ENCODE data around the gene TLDC2. TPM values are rescaled to one million over a fixed set of nuclear protein-coding genes. Genes with fewer than 3 reads are reported as not detected.
A peak's percentile ranks its signal among the peaks of the same experiment; 100 is the strongest.
"Not testable (repeated sequence)": the region's sequence is repeated elsewhere in the genome, so short reads cannot be mapped to it uniquely, and the experiment has no call there.

Gene TLDC2
- total RNA-seq, 1 donor from 2014 or later, result not detected

DNA sequence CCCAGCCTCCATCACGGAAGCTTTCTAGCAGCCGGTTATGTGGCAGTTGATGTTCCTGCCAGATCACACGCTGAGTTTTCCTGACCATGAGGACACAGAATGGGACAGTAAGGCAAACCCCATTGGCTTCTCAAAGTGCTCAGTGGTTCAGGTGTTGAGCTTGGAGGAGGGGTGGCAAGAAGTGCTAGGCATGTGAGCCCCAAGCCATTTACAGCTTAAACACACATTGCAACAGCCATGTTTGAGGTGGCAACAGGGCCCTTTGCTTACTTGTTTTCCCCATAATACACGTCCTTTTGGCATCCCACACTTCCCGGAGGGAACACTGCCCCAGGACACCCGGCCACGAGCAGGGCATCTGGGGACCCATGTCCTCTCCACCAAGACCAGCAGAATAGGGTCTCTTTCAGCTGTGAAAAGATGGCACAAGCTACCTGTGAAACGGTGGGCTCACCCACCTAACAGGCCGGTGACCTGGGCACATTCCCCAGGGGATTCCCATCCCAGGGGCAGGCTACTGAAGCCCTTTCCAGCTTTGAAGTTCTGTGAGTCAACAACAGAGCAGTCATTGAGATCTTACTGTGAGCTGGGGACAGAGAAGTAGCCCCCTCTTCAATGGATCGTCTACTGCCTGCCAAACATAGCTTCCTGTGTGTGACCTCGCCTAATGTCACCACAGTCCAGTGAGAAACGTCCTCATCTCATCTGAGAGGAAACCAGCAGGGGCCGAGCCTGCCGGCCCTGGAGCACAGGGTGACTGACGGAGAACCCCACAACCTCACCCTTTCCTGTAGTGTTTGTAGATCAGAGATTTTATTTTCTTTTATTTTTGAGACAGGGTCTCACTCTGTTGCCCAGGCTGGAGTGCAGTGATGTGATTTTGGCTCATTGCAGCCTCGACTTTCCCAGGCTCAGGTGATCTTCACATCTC, 4.0 kb upstream of the TLDC2 start:
- peaks cover 6% of the 10 kb centered on the region for H3K4me1 Mint-ChIP-seq
- H3K4me3 Mint-ChIP-seq, result no peak overlapping the region
- H3K9me3 Mint-ChIP-seq, result no peaks in the 10 kb centered on the region
- TF ChIP-seq, protein P1, sequence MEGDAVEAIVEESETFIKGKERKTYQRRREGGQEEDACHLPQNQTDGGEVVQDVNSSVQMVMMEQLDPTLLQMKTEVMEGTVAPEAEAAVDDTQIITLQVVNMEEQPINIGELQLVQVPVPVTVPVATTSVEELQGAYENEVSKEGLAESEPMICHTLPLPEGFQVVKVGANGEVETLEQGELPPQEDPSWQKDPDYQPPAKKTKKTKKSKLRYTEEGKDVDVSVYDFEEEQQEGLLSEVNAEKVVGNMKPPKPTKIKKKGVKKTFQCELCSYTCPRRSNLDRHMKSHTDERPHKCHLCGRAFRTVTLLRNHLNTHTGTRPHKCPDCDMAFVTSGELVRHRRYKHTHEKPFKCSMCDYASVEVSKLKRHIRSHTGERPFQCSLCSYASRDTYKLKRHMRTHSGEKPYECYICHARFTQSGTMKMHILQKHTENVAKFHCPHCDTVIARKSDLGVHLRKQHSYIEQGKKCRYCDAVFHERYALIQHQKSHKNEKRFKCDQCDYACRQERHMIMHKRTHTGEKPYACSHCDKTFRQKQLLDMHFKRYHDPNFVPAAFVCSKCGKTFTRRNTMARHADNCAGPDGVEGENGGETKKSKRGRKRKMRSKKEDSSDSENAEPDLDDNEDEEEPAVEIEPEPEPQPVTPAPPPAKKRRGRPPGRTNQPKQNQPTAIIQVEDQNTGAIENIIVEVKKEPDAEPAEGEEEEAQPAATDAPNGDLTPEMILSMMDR (conservative IDR thresholded peaks at IDR 0.05), result no peak
- no peak for DNase-seq (ENCODE audit: low read depth, low spot score)
- no peaks in the 10 kb centered on the region for H3K27me3 Mint-ChIP-seq (ENCODE audit: low read depth)
- H3K36me3 Mint-ChIP-seq (ENCODE audit: low read depth), result no peaks in the 10 kb centered on the region
- no peak overlapping the region for H3K27ac Mint-ChIP-seq (ENCODE audit: unreplicated experiment)

DNA sequence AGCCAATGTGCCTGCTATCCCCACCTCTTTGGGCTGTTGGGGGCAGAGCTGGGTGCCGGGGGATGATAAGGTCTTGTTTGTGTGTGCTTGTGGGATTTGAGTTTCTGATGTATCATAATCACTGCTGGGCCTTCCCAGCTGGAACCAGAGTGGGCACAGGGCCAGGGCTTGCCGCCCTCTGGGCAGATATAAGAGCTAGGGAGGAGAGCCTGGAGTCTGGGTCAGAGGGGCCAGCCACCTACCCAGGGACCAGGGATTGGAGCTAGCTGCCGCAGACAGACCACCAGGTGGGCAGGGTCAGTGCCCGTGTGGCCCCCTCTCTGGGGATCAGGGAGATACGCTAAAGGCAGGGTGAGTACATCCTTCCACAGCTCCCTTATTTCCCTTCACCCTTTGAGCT, 3.1 kb upstream of the TLDC2 start:
- TF ChIP-seq, protein P1 (conservative IDR thresholded peaks at IDR 0.05), result no peak
- Mint-ChIP-seq H3K27me3 (ENCODE audit: low read depth) (no peaks in the 10 kb centered on the region), H3K27ac (ENCODE audit: unreplicated experiment) (peak overlapping the region; percentile 75), H3K4me1 (peaks cover 6% of the 10 kb centered on the region), H3K4me3 (no peak overlapping the region), H3K9me3 (no peaks in the 10 kb centered on the region), H3K36me3 (ENCODE audit: low read depth) (no peaks in the 10 kb centered on the region)
- no peak for DNase-seq (ENCODE audit: low read depth, low spot score)

DNA sequence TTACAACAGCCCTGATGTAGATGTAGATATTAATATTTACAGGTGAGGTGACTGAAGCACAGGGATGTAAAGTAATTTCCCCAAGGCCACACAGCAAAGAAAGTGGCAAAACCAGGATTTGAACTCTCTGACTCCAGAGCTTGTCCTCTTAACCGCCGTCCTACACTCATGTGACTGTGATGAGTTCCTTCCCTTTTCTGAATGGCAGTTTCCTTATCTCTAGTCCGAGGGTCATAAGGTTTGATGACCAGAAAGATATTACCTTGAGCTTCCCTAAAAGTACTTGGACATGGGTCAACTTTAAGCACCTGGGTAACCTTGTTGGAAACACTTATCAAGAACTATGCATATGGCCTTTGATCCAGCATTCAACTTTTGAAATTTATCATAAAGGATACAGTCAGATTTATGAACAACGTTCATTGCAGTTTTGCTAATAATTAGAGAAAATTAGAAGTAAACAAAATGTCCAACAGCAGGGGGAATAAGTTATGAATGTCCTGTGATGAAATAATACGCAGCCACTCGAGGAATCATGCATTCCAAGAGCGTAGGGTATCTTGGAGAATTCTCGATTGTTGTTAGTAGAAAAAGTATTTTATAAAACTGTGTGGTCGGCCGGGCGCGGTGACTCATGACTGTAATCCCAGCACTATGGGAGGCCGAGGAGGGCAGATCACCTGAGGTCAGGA, 2.3 kb upstream of the TLDC2 start:
- no peak overlapping the region for H3K27ac Mint-ChIP-seq (ENCODE audit: unreplicated experiment)
- DNase-seq (ENCODE audit: low read depth, low spot score), result no peak
- no peak overlapping the region for H3K4me3 Mint-ChIP-seq
- TF ChIP-seq, protein P1 (conservative IDR thresholded peaks at IDR 0.05), result no peak
- H3K36me3 Mint-ChIP-seq (ENCODE audit: low read depth), result no peaks in the 10 kb centered on the region
- no peaks in the 10 kb centered on the region for H3K27me3 Mint-ChIP-seq (ENCODE audit: low read depth)
- H3K4me1 Mint-ChIP-seq, result peaks cover 6% of the 10 kb centered on the region
- no peaks in the 10 kb centered on the region for H3K9me3 Mint-ChIP-seq

DNA sequence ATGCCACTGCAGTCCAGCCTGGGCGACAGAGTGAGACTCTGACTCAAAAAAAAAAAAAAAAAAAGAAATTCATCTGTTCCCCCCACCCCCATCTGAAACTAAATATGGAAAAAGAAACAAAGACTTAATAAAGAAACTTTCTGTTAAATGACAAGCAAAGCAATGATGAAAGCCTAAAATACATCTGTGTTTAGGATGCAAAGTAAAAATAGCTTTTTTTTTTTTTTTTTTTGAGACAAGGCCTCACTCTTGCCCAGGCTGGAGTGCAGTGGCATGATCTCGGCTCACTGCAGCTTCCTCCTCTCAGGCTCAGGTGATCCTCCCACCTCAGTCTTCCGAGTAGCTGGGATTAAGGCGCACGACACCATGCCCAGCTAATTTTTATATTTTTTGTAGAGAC, 845 bp upstream of the TLDC2 start:
- H3K9me3 Mint-ChIP-seq; H3K27ac Mint-ChIP-seq (ENCODE audit: unreplicated experiment); H3K4me3 Mint-ChIP-seq; H3K27me3 Mint-ChIP-seq (ENCODE audit: low read depth); H3K36me3 Mint-ChIP-seq (ENCODE audit: low read depth); H3K4me1 Mint-ChIP-seq; DNase-seq (ENCODE audit: low read depth, low spot score): not testable (repeated sequence)

DNA sequence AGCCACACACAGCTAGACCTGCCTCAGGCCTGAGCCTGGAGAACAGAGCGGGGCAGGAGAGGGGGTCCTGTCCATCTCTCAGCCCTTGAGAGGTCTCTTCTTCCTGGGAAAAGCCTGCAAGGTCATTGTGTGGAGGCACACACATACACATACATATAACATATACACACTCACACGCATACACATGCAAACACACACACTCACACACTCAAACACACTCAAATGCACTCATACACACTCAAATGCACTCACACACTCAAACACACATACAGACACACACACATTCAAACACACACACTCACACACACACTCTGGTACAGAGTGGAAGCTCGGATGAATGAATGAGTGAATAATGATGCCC, 515 bp downstream of the TLDC2 start:
- Mint-ChIP-seq H3K27me3 (ENCODE audit: low read depth) (no peaks in the 10 kb centered on the region), H3K4me1 (peaks cover 6% of the 10 kb centered on the region), H3K27ac (ENCODE audit: unreplicated experiment) (no peak overlapping the region), H3K4me3 (no peak overlapping the region), H3K36me3 (ENCODE audit: low read depth) (no peaks in the 10 kb centered on the region), H3K9me3 (no peaks in the 10 kb centered on the region)
- no peak for DNase-seq (ENCODE audit: low read depth, low spot score)
- TF ChIP-seq, protein P1 (conservative IDR thresholded peaks at IDR 0.05), result no peak

DNA sequence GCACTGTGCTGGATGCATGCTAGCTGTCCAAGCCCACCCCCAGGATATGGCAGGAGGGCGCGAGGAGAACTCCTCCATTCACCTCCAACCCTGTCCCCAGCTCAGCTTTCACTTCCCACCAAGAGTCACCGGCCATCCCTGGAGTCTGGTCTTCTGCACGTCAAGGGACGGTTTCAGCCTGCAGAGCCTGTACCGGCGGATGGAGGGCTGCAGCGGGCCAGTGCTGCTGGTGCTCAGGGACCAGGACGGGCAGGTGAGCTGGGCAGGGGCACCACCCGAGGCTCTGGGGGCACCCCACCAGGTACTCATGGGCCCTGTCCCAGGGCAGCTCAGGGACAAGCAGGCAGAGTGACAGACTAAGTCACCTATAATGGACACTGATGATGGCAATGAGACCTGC, 3.0 kb downstream of the TLDC2 start:
- H3K27me3 Mint-ChIP-seq (ENCODE audit: low read depth), result peaks cover 3% of the 10 kb centered on the region
- no peaks in the 10 kb centered on the region for H3K9me3 Mint-ChIP-seq
- no peaks in the 10 kb centered on the region for H3K4me1 Mint-ChIP-seq
- DNase-seq (ENCODE audit: low read depth, low spot score), result no peak
- no peak overlapping the region for H3K4me3 Mint-ChIP-seq
- TF ChIP-seq, protein P1 (conservative IDR thresholded peaks at IDR 0.05), result no peak
- no peaks in the 10 kb centered on the region for H3K36me3 Mint-ChIP-seq (ENCODE audit: low read depth)
- H3K27ac Mint-ChIP-seq (ENCODE audit: unreplicated experiment), result no peak overlapping the region
